Measurements from ENCODE around the gene NEDD8.

NEDD8 gene

DNA sequence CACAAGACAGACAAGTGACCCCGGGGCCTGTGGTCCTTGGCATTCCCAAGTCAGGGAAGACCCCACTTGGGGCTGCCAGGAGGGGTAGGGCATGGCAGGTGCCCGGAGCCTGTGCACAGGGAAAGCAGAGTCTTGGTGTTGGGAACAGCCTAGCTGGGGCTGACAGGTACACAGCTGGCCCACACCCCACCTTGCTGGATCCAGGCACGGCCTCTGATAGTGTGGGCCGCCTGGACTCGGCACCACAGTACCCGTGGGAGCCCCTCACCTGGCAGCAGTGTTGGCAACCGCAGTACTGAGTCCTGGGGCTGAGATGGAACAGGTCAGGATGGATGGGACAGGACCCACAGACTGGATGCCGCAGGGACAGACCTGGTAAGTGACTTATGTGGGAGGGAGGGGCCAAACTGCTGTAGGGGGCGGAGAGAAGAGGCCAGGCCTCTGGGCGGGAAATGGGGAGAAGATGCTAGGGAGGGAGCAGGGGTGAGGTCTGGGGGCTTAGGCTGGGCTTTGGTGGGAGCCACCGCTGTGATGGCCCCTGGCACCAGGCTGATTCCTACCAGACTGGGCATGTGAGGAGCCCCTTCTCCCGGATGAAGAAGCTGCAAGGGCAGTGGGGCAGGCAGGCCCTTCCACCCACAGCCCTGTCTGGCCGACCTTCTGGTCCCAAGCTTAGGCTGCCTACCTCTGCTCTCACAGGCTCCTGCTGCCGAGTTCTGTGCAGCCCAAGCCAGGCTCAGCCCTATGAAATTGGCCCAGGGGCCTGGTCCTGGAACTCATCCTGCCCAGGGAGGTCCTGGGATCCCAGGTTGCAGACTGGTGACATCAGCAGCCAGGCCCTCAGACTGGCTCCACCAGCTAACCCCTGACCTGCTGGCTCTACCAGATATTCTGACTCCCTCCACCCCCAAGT, 30.9 kb upstream of the NEDD8 start, which contains the start of gene TGM1:
Gene TGM1 (minus strand): TSS at position 357 of the 913 bp plus-strand sequence. CDS start 825 bp downstream, outside the sequence.
- DNase-seq = no peak

- DNase-seq = no peak
Observed at GRCh38 chr14:24261969-24262327, 29.8 kb upstream of the NEDD8 start.

DNA sequence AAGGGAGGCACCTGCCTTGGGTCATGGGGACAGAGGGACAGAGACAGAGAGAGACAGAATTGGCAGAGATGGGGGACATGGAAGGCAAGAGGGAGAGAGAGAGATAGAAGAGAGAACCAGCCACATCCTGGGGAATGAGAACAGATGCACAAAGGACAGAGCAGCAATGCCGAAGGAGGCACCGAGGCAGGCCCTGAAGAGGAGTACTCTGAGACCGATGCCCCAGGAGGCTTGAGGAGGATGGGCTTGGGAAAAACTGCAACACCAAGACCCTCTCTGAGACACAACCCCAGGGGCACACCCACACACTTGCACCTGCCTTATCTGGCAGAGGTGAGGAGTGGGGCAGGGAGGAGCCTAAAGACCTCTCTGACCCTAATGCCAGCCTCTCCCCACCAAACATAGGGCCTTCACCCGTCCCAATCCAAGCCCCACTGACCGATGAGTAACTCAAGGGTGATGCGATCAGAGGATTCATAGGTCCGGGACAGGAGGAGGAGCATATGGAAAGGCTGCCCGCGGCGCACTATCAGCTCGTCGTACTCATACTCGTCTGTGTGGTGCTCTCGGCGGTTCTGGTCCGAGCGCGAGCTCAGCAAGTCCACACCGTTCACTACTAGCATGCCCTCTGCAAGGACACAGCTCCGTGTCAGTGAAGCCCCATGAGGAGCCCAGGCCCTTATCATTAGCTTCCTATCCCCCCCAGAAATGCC, 29.2 kb upstream of the NEDD8 start:
- no peak for DNase-seq

- DNase-seq = no peak
Observed at GRCh38 chr14:24260780-24261157, 28.6 kb upstream of the NEDD8 start.

- no peak for DNase-seq
Observed at GRCh38 chr14:24260026-24260779, 28.0 kb upstream of the NEDD8 start.

- DNase-seq = no peak
Observed at GRCh38 chr14:24259282-24260025, 27.3 kb upstream of the NEDD8 start.

DNA sequence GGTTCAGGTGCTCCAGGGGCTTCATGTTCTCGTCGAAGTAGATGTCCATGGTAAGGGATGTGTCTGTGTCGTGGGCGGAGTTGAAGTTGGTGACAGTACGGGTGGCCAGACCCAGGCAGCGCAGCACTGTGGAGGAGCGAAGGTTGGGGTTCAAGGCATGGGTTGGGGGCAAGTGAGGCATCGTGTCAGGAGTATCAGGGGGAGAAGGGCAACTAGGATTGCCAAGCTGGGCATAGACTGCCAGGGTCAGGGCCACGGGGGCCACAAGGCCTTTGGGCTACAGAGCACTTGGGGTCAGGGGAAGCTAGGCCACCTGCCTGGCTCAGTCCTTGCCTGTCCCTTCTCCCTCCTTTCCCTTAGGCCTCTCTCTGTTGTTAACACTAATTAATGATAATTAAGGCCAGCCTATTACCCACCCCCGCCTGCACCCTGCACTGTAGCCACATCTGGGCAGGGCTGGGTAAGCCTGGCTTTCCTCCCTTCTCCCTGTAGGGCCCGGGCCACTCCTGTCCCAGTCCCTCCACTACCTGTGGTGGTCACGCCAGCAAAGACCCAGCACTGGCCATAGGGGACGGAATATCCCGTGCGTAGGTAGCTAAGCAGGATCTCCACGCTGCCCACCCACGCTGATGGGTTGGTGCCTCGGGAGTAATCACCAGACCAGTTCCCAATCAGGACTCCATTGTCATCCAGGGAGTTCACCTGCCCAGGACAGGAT, 26.5 kb upstream of the NEDD8 start:
- DNase-seq = no peak

- DNase-seq = no peak
Observed at GRCh38 chr14:24258119-24258518, 26.0 kb upstream of the NEDD8 start.

GRCh38 chr14:24256960-24257359, 24.8 kb upstream of the NEDD8 start:
- no peak for DNase-seq

DNA sequence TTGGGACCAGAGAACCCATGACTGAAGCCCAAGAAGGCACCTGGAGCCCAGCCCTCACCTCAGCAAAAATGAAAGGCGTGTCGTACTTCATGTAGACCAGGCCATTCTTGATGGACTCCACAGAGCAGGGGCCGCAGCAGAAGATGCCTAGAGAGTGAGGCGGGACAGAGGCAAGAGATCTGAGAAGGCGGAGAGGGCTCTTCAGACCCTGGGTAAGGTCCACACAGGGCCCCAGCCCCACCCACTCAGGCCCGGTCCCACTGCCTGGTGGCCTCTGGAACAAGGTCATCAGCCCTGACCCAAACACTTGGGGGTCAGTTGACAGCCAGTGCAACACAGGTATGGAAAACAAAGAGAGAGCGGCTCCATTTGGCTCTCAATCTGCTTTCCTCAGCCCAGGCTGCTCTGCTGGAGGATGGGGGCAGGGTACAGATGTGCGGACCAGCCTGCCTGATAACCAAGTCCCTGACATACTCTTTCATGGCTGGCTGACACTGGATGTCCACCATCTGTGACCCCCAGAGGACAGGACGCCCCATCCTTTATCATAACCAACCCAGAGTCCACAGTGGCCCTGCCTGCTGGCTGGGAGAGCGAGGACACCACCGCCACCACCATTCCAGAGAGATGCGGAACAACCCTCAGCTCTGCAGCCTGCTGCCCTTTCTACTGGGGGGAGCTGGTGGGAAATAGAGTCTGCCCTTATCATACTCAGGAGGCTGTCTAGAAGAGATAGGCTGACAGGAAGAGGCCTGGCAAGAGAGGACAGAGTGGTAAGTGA, 24.0 kb upstream of the NEDD8 start:
- DNase-seq = no peak

GRCh38 chr14:24255438-24255837, 23.3 kb upstream of the NEDD8 start:
- DNase-seq = no peak

DNA sequence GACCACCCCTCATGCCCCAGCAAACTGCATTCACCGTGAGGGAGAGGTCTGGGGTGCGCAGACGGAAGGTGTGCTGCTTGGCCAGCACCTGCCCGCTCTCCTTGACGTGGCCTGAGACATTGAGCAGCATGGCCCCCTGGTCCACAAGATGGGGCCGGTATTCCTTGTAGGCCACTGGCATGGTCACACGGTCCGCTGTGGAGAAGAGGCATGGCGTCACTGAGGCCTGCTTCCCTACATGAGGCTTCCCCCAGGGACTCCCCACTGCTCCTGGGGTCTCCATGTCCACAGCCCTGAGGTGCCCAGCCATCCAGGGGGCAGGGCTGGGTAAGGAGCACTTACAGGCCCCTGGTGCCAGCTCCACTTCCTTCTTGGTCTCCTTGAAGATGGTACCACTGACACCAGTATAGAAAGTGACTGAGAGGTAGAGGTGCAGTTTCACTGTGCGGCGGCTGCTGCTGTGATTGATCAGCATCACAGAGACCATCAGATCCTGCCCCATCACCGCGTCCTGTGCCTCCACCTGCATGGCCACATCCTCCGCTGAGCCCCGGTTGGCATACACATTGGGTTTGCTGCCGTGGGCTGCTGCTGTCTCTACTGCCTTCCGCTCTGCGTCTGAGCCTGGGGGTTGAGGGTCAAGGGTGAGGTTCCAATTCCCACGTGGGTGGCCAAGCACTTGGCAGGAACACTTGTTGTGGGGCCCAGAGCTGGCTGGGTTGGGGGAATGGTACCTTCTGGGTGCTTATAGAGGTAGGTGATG, 22.6 kb upstream of the NEDD8 start:
- DNase-seq = no peak

- DNase-seq = no peak
Observed at GRCh38 chr14:24253936-24254335, 21.8 kb upstream of the NEDD8 start.

- no peak for DNase-seq
Observed at GRCh38 chr14:24252289-24253124, 20.3 kb upstream of the NEDD8 start.

DNA sequence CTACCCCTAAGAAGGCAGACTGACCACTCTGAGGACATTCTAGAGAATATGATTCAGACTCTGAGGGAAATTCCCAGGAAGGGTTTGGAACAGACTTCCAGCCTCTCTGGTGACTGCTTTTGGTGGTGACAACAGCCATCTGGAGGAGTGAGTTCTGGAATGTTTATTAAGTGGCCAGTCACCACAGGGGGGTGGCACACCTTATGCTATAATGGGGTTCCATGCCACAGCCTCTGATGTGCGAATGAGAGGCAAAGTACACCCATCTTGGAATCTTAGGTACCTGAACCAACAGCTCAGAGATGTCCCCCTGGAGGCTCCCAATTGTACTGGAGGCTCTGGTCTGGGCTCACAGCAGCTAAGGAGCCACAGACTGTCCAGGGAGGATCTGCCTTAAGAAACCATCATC, 19.7 kb upstream of the NEDD8 start:
- no peak for DNase-seq

DNA sequence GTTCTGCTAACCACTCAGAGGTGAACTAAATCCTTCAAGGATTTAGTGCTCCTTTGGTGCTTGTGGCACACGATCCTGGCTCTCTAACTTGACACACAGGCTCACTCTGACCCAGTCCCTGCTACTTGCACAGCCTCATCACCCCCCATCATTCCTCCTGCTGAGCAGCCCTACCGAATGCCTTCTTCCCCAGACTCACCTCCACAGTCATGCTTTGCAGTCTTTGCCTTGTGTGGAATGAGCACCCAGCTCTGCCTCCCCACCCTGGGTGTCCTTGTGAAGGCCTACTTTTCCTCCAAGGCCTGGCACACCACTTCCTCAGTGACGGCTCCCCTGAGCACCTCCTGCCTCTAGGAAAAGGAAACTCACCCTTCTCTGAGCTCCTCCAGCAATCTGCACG, 18.2 kb upstream of the NEDD8 start:
- no peak for DNase-seq

DNA sequence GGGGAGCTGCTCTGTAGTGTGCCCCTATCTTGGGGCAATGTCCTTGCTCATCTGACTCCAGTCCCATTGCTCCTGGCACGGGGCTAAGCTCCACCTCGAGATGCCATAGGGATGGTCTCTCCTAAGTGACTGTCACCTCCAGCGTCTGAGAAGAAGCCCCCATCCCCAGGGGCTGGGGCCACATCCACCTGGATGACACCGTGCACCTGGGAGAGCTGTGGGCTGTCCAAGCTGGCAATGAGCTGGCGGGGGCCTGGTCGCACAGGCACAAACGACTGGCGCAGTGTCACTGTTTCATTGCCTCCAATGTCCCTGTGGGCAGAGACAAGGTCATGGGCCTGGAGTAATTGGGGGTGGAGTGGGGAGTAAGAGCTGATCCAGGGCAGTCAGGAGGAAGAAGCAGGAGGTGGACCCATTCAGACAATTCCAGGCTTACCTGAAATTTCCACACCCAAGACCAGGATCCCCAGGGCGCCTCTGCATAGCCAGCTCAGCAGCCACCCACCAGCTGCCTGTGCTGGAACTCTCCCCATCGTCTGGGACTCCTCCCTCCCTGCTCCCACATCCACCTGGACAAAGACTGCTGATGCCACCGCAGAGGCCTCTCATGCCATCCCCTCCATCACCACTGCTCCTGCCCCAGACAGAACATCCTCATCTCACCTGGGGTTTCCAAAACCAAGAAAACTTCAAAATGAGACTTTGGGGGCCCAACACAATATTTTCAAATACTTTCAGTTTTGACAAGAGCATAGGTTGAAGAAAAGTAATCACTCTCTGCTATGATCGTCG, 17.3 kb upstream of the NEDD8 start:
- DNase-seq = no peak

- DNase-seq = no peak
Observed at GRCh38 chr14:24247422-24247821, 15.3 kb upstream of the NEDD8 start.

GRCh38 chr14:24246765-24247212, 14.6 kb upstream of the NEDD8 start:
- DNase-seq = no peak
